Fibroblast of pulmonary artery (primary cell): Measurements from ENCODE around the gene DHRSX.

Source experiments
- DNase-seq: peaks from one replicate; pipeline ENCODE4 v3.0.0-alpha.2; 2010; ENCODE audit warnings: low read depth
- H3K4me3 ChIP-seq: replicated peaks from 2 replicates; pipeline ENCODE4 v1.5.1; 2011; ENCODE audit warnings: low read depth, mild to moderate bottlenecking, control low read depth, low read length, moderate library complexity
- TF ChIP-seq, protein P1 (sequence below): IDR thresholded peaks from 2 replicates; pipeline ENCODE4 v1.5.1; 2011; ENCODE audit warnings: mild to moderate bottlenecking, control low read depth, low read length, inconsistent platforms; ENCODE audit errors: missing control alignments

The DHRSX gene

DNA sequence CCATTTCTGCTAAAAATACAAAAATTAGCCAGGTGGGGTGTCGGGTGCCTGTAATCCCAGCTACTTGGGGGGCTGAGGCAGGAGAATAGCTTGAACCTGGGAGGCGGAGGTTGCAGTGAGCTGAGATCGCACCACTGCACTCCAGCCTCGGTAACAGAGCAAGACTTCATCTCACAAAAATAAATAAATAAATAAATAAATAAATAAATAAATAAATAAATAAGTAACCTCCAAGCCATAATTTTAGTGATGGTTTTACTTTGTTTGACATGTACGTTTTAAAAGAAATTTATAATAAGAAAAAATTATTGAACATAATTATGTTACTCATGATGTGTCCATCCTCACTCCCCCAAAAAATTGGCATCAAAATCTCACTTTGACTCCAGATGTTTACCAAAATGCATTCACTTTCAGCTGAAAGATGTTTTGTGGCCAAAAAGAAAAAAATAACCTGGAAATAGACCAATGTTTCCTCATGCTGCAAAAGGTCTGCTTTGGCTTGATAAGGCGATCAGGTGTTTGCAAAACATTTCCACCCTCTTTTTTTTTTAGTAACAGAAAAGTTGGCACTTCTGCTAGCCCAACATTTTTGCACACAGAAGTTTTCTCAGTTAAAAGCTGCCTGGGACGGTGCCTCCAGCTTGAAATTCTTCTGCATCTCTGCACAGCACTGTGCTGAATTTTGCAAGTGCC is 42.2 kb upstream of the DHRSX start:
- H3K4me3 ChIP-seq, result no peak overlapping the region
- TF ChIP-seq, protein P1, sequence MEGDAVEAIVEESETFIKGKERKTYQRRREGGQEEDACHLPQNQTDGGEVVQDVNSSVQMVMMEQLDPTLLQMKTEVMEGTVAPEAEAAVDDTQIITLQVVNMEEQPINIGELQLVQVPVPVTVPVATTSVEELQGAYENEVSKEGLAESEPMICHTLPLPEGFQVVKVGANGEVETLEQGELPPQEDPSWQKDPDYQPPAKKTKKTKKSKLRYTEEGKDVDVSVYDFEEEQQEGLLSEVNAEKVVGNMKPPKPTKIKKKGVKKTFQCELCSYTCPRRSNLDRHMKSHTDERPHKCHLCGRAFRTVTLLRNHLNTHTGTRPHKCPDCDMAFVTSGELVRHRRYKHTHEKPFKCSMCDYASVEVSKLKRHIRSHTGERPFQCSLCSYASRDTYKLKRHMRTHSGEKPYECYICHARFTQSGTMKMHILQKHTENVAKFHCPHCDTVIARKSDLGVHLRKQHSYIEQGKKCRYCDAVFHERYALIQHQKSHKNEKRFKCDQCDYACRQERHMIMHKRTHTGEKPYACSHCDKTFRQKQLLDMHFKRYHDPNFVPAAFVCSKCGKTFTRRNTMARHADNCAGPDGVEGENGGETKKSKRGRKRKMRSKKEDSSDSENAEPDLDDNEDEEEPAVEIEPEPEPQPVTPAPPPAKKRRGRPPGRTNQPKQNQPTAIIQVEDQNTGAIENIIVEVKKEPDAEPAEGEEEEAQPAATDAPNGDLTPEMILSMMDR, result no peak
- no peak for DNase-seq

DNA sequence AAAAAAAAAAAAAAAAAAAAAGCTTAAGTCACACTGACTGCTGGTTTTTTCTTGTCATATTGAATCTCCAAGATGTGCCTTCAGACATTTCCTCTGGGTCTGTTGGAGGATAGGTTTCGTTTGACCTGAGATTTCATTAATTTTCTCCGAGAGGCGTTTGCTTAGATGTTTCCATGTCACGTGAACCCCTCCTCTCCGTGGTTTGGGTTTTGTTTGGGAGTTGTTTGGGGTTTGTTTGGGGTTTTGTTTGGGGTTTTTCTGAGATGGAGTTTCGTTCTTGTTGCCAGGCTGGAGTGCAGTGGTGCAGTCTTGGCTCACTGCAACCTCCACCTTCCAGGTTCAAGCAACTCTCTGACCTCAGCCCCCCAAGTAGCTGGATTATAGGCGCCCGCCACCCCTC is 40.8 kb upstream of the DHRSX start:
- TF ChIP-seq, protein P1, result no peak
- DNase-seq, result no peak
- no peak overlapping the region for H3K4me3 ChIP-seq

DNA sequence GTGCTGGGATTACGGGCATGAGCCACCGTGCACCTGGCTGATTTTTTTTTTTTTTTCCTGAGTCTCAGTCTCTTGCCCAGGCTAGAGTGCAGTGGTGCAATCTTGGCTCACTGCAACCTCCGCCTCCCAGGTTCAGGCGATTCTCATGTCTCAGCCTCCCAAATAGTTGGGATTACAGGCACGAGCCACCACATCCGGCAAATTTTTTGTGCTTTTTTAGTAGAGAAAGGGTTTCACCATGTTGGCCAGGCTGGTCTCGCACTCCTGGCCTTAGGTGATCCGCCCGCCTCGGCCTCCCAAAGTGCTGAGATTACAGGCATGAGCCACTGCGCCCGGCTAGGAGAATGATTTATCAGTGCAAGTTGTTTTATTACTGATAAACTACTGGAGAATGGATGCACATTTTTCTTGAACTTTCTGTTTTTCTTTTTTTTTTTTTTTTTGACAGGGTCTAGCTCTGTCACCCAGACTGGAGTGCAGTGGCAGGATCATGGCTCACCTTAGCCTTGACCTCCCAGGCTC is 39.7 kb upstream of the DHRSX start:
- TF ChIP-seq, protein P1, result no peak
- DNase-seq, result no peak
- no peak overlapping the region for H3K4me3 ChIP-seq

DNA sequence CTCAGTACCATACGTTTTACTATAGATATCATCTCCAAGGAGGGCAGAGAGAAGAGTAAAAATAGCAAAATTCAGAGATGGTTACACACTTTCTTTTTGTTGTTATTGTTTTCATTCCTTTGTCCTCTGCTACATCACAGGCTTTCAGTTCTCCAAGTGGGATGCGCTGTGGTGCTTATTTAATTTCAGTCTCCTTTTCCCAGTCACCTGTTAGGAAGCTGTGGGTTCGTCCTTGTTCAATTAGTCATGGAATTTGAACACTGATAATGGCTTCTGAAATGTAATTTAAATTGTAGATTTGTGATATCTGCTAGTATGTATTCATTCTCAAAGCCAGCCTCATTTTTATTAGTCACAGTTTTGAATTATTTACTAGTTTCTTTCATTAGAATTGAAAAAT is 38.8 kb upstream of the DHRSX start:
- no peak overlapping the region for H3K4me3 ChIP-seq
- no peak for DNase-seq

DNA sequence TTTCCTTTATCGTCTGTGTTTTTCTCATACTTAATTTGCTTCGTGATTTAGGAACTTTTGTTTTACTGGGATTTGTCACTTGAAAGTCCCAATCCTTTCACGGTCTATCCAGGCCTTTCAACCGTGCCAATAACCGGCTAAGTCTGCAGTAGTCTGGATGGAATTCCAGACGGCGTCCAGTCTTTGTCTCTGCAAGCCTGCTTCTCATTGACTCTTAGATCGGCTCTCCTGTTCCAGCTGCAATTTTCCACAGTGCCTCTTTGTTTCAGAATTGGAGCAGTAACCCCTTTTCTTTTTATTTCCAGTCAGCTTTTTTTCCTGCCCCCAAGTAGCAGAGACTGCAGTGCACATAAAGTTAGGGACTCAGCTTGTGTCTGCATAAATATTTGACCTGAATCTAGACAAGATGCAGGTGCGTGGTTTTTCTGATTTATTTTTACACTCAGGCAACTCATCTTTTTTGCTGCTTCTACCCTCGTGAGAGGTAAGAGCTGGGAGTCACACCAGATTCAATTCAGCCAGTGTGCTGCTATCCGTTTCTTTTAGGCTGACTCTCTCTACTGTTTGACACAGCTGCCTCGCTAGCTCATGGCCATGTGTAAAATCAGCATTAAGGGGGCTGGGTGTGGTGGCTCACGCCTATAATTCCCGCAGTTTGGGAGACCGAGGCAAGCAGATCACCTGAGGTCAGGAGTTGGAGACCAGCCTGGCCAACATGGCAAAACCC is 37.4 kb upstream of the DHRSX start:
- TF ChIP-seq, protein P1, result no peak
- DNase-seq, result no peak
- H3K4me3 ChIP-seq, result no peak overlapping the region

More for the DNA sequence above, 38.8 kb upstream of the DHRSX start:
- TF ChIP-seq, protein P1, result no peak

DNA sequence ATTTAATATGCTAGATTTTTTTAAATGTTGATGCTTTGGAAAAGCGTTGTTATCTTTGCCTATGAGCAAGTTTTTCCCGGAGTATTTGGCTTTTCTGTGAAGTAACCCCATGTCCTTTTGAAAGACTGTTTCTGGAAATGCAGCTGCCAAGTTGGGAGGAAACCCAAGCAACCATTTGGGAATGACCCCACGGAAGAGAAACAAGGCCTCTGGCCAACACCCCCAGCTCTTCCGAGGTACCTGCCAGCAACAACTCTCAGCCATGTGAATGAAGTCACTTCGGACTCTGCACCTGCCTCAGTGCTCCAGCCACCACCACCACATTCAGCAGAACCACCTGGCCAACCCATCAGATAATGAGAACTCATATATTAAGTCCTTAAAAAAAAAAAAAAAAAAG is 36.2 kb upstream of the DHRSX start:
- TF ChIP-seq, protein P1, result no peak
- DNase-seq, result no peak
- H3K4me3 ChIP-seq, result no peak overlapping the region
